ENCODE measurements around the gene FOXN4. TPM values are rescaled to one million over a fixed set of nuclear protein-coding genes. Genes with fewer than 3 reads are reported as not detected.

Gene FOXN4
- total RNA-seq, 1 experiment from 2014 or later = 0.52 TPM

GRCh38 chr12:109343677-109344076, 34.6 kb upstream of the FOXN4 start:
- no peak overlapping the region for H2AFZ ChIP-seq (ENCODE audit: low read depth, low read length, poor library complexity, severe bottlenecking)
- DNase-seq (ENCODE audit: low read depth, low spot score) (no peak), ATAC-seq (no peak)
- no TSS peak for BruUV-seq (replicated peaks)
- H3K4me2 ChIP-seq (ENCODE audit: low read length) = no peak overlapping the region
- POLR2A ChIA-PET = no interaction called here
- intact Hi-C loops (cut with micrococcal nuclease) = no loop called here
- no peaks in the 10 kb centered on the region for H3K79me2 ChIP-seq (ENCODE audit: insufficient read depth, low read length)
- H3K9me3 ChIP-seq (ENCODE audit: control insufficient read depth in 1 of 2, insufficient read depth in 1 of 2, low read depth in 1 of 2, low read length in 2 of 2) = no peaks in the 10 kb centered on the region
- RAD21 ChIA-PET (ENCODE audit: low non-redundant PET in 1 of 2, low total read pairs in 2 of 2, uncharacterized antibody in 2 of 2, unreplicated experiment in 2 of 2) = no interaction called here
- H3K27ac ChIP-seq (ENCODE audit: low read depth, low read length) = no peak overlapping the region
- no peak overlapping the region for H3K4me3 ChIP-seq (replicated peaks in 1 of 2; ENCODE audit: low read depth in 1 of 2, low read length in 2 of 2)
- no peaks in the 10 kb centered on the region for H3K27me3 ChIP-seq (ENCODE audit: insufficient read depth, low read length)
- no peaks in the 10 kb centered on the region for H3K4me1 ChIP-seq (ENCODE audit: control insufficient read depth in 1 of 2, insufficient read depth in 2 of 2, low read length in 2 of 2)
- H3K36me3 ChIP-seq (ENCODE audit: control insufficient read depth in 1 of 2, insufficient read depth in 2 of 2, low read length in 2 of 2) = no peaks in the 10 kb centered on the region
- H4K20me1 ChIP-seq (ENCODE audit: insufficient read depth) = no peaks in the 10 kb centered on the region
- no peaks in the 10 kb centered on the region for H3K9me2 ChIP-seq (ENCODE audit: insufficient read depth)
- no peak overlapping the region for H3K9ac ChIP-seq (ENCODE audit: low read length)
- CTCF ChIA-PET = no interaction called here
- TF ChIP-seq POLR2A (IDR thresholded peaks at IDR 0.05; ENCODE audit: borderline replicate concordance, extremely low read depth, insufficient read depth, insufficient read length) = no peak
- TF ChIP-seq ZFX (IDR thresholded peaks at IDR 0.05) = no peak
- no peak for TF ChIP-seq ATF3 (IDR thresholded peaks at IDR 0.05)
- TF ChIP-seq CEBPB (IDR thresholded peaks at IDR 0.05; ENCODE audit: low read depth) = no peak
- TF ChIP-seq ELF1 (IDR thresholded peaks at IDR 0.05; ENCODE audit: borderline replicate concordance, low read depth) = no peak
- no peak for TF ChIP-seq RAD21 (IDR thresholded peaks at IDR 0.05; ENCODE audit: low read depth)
- TF ChIP-seq EGR1 (IDR thresholded peaks at IDR 0.05; ENCODE audit: low read depth) = no peak
- TF ChIP-seq SP1 (IDR thresholded peaks at IDR 0.05; ENCODE audit: low read depth) = no peak
- TF ChIP-seq ZBTB33 (IDR thresholded peaks at IDR 0.05; ENCODE audit: extremely low read depth, insufficient replicate concordance, low read length) = no peak
- TF ChIP-seq EZH2phosphoT487 (IDR thresholded peaks at IDR 0.05; ENCODE audit: borderline replicate concordance) = no peak
- no peak for TF ChIP-seq MAX (IDR thresholded peaks at IDR 0.05)
- no peak for TF ChIP-seq ZNF274 (IDR thresholded peaks at IDR 0.05; ENCODE audit: low read depth, low read length)
- TF ChIP-seq CBX3 (IDR thresholded peaks at IDR 0.05; ENCODE audit: low read depth) = no peak
- TF ChIP-seq REST (IDR thresholded peaks at IDR 0.05; ENCODE audit: low read depth) = no peak
- TF ChIP-seq FOSL1 (IDR thresholded peaks at IDR 0.05; ENCODE audit: low read depth) = no peak

All from HCT116 (cell line).